ENCODE measurements around the gene ZNF737. TPM values are rescaled to one million over a fixed set of nuclear protein-coding genes. Genes with fewer than 3 reads are reported as not detected.
A peak's percentile ranks its signal among the peaks of the same experiment; 100 is the strongest.
"Not testable (repeated sequence)": the region's sequence is repeated elsewhere in the genome, so short reads cannot be mapped to it uniquely, and the experiment has no call there.

The ZNF737 gene
- 10 to 100 TPM in 5 of 6 donors, 1 to 10 TPM in 1; 7.2 to 33.5 (median 12.7) TPM for total RNA-seq

- peak within 1 kb of the TSS; percentile 63 to 71 (median 66) for H3K4me3 ChIP-seq
- no peaks in the 10 kb centered on the region for H3K27me3 ChIP-seq
- peak; percentile 97 for ATAC-seq (ENCODE audit: low FRiP score in 2 of 2)
- peaks cover 0 to 21% (median 9%) of the 10 kb centered on the region in 4 donors for H3K36me3 ChIP-seq
- peaks cover 0 to 17% (median 3%) of the 10 kb centered on the region in 4 donors for H3K4me1 ChIP-seq
- DNase-seq: peak; percentile 87 to 95
- H3K27ac ChIP-seq: peak within 1 kb of the TSS; percentile 82 to 92 (median 88)
- 0 to 1% methylated on average over 7 to 28 of the region's 28 CpGs for whole genome bisulfite sequencing, 2 donors
- peaks cover 3 to 49% (median 36%) of the 10 kb centered on the region in 4 donors for H3K9me3 ChIP-seq
- peak in 3 of 4 donors; percentile 44 to 80 (median 63) for TF ChIP-seq POLR2A (IDR thresholded peaks at IDR 0.05)
- TF ChIP-seq POLR2AphosphoS5 (IDR thresholded peaks at IDR 0.05): peak in 1 of 2 donors; percentile 86
- TF ChIP-seq CTCF (IDR thresholded peaks at IDR 0.05): peak in 5 of 6 experiments; percentile 21 to 55 (median 25)
- no peak for TF ChIP-seq EP300 (IDR thresholded peaks at IDR 0.05)
These were observed at the start of gene ZNF737 for GRCh38 chr19:20565321-20566018. Gene ZNF737, minus strand, starts transcription at chr19:20565781. Its CDS starts 141 bp downstream, at chr19:20565640.

- H3K27ac ChIP-seq; H3K36me3 ChIP-seq; DNase-seq; H3K4me3 ChIP-seq; ATAC-seq (ENCODE audit: low FRiP score in 2 of 2); H3K27me3 ChIP-seq; H3K4me1 ChIP-seq: not testable (repeated sequence)
- WGBS, 2 donors: 86 to 100% methylated on average over 1 to 4 of the region's 4 CpGs
- peaks cover 4 to 47% (median 11%) of the 10 kb centered on the region in 4 donors for H3K9me3 ChIP-seq
These were observed 49.4 kb upstream of the ZNF737 start for GRCh38 chr19:20614971-20615370.

GRCh38 chr19:20612711-20613316 is 47.2 kb upstream of the ZNF737 start:
- H3K9me3 ChIP-seq: peaks cover 0 to 44% (median 12%) of the 10 kb centered on the region in 4 donors
- no peak overlapping the region for H3K27ac ChIP-seq
- DNase-seq: no peak
- H3K4me1 ChIP-seq: no peaks in the 10 kb centered on the region
- H3K36me3 ChIP-seq: no peaks in the 10 kb centered on the region
- H3K4me3 ChIP-seq: peak overlapping the region in 3 of 4 donors; percentile 2 to 28 (median 27)
- ATAC-seq (ENCODE audit: low FRiP score in 2 of 2): no peak
- H3K27me3 ChIP-seq: no peaks in the 10 kb centered on the region
- no peak for TF ChIP-seq POLR2AphosphoS5 (IDR thresholded peaks at IDR 0.05)
- no peak for TF ChIP-seq CTCF (IDR thresholded peaks at IDR 0.05)
- TF ChIP-seq EP300 (IDR thresholded peaks at IDR 0.05): no peak
- TF ChIP-seq POLR2A (IDR thresholded peaks at IDR 0.05): no peak
- WGBS, 2 donors: 13 to 47% methylated on average over 3 to 5 of the region's 5 CpGs

GRCh38 chr19:20611866-20612265 is 46.3 kb upstream of the ZNF737 start:
- DNase-seq (no peak), ATAC-seq (ENCODE audit: low FRiP score in 2 of 2) (peak in 1 of 2 donors; percentile 30)

More at GRCh38 chr19:20611866-20612265, 46.3 kb upstream of the ZNF737 start:
- H3K27ac ChIP-seq: no peak overlapping the region
- WGBS, 2 donors: 89 to 90% methylated on average over 4 to 6 of the region's 6 CpGs
- TF ChIP-seq POLR2A (IDR thresholded peaks at IDR 0.05): no peak
- no peak for TF ChIP-seq POLR2AphosphoS5 (IDR thresholded peaks at IDR 0.05)
- TF ChIP-seq CTCF (IDR thresholded peaks at IDR 0.05): no peak
- no peak for TF ChIP-seq EP300 (IDR thresholded peaks at IDR 0.05)
- no peaks in the 10 kb centered on the region for H3K27me3 ChIP-seq
- no peaks in the 10 kb centered on the region for H3K4me1 ChIP-seq
- no peaks in the 10 kb centered on the region for H3K36me3 ChIP-seq
- peaks cover 0 to 41% (median 12%) of the 10 kb centered on the region in 4 donors for H3K9me3 ChIP-seq
- peak overlapping the region in 1 of 4 donors; percentile 28 for H3K4me3 ChIP-seq
